Measurements from ENCODE around the gene PTPRN2. TPM values are rescaled to one million over a fixed set of nuclear protein-coding genes. Genes with fewer than 3 reads are reported as not detected.
"Not testable (repeated sequence)": the region's sequence is repeated elsewhere in the genome, so short reads cannot be mapped to it uniquely, and the experiment has no call there.

PTPRN2 gene
- total and polyA plus RNA-seq, 2 of the 13 experiments (the other 11 are each of a cell fraction or from before 2014, with no cell fraction given), result 2.5 to 24.2 TPM

- in situ Hi-C loops (cut with HindIII; ENCODE audit: extremely low pct_ligation_motif_present, low pct_unique_long_range_greater_than_20kb), result no loop called here
- Histone ChIP-seq H3K4me1 (ENCODE audit: insufficient read depth, low read length) (peaks cover 15% of the 10 kb centered on the region), H3K4me2 (ENCODE audit: low read depth, low read length) (no peak overlapping the region), H3K9ac (ENCODE audit: insufficient read depth, low read depth, low read length) (no peak overlapping the region), H3K36me3 (replicated peaks in 1 of 2; ENCODE audit: control insufficient read depth in 1 of 2, insufficient read depth in 2 of 2, low read length in 2 of 2) (no peaks in the 10 kb centered on the region), H4K20me1 (ENCODE audit: insufficient read depth, low read length) (peaks cover 6% of the 10 kb centered on the region; the same call in 1 of the 2 replicates), H3K79me2 (ENCODE audit: insufficient read depth, low read length) (no peaks in the 10 kb centered on the region), H3K27ac (ENCODE audit: extremely low read length, insufficient read depth, low read length) (no peak overlapping the region), H2AFZ (ENCODE audit: low read length) (no peak overlapping the region), H3K9me3 (ENCODE audit: low read length) (peaks cover 8% of the 10 kb centered on the region), H3K4me3 (replicated peaks in 1 of 3; ENCODE audit: insufficient read depth in 1 of 3, low read depth in 2 of 3, low read length in 3 of 3) (no peak overlapping the region), H3K27me3 (ENCODE audit: control insufficient read depth in 1 of 2, insufficient read depth in 2 of 2, low read length in 2 of 2) (peaks cover 0 to 1% of the 10 kb centered on the region in 2 experiments; a peak in 1 of 5 replicates)
- POLR2A ChIA-PET, result no interaction called here
- CTCF ChIA-PET (ENCODE audit: low intra/inter-chr PET ratio, low total read pairs), result no interaction called here
- WGBS (ENCODE audit: low lambda C conversion rate), result 20% methylated on average over 1 of the region's 3 CpGs
- no peak for FAIRE-seq
- no TSS peak for BruUV-seq (replicated peaks)
- DNase-seq (ENCODE audit: low spot score), result no peak
- intact Hi-C loops (cut with micrococcal nuclease; ENCODE audit: unreplicated experiment), result no loop called here
- no peak for TF ChIP-seq ZNF556 (CRISPR knock-in tag; IDR thresholded peaks at IDR 0.05; ENCODE audit: borderline replicate concordance)
- no peak for TF ChIP-seq THAP7 (CRISPR knock-in tag; IDR thresholded peaks at IDR 0.05)
- no peak for TF ChIP-seq RFXAP (CRISPR knock-in tag; IDR thresholded peaks at IDR 0.05; ENCODE audit: borderline replicate concordance)
- no peak for TF ChIP-seq YEATS4 (CRISPR knock-in tag; IDR thresholded peaks at IDR 0.05; ENCODE audit: borderline replicate concordance)
- TF ChIP-seq PHF5A (CRISPR knock-in tag; IDR thresholded peaks at IDR 0.05; ENCODE audit: low read depth, unreplicated experiment), result no peak
- TF ChIP-seq ZHX1 (CRISPR knock-in tag; IDR thresholded peaks at IDR 0.05; ENCODE audit: low read depth), result no peak
- TF ChIP-seq ZC3H13 (CRISPR knock-in tag; IDR thresholded peaks at IDR 0.05), result no peak
- ATAC-seq, result no peak
These were observed 553.1 kb downstream of the PTPRN2 start for GRCh38 chr7:158034571-158034970.

GRCh38 chr7:158033925-158034324 lies 553.7 kb downstream of the PTPRN2 start:
- CTCF ChIA-PET (ENCODE audit: low intra/inter-chr PET ratio, low total read pairs), result not testable (repeated sequence)
- 100% methylated on average over 1 of the region's 6 CpGs for WGBS (ENCODE audit: low lambda C conversion rate)

More at GRCh38 chr7:158033925-158034324, 553.7 kb downstream of the PTPRN2 start:
- H3K9ac ChIP-seq (ENCODE audit: insufficient read depth, low read depth, low read length); intact Hi-C loops (cut with micrococcal nuclease; ENCODE audit: unreplicated experiment); H3K4me3 ChIP-seq (replicated peaks in 1 of 3; ENCODE audit: insufficient read depth in 1 of 3, low read depth in 2 of 3, low read length in 3 of 3); H3K36me3 ChIP-seq (replicated peaks in 1 of 2; ENCODE audit: control insufficient read depth in 1 of 2, insufficient read depth in 2 of 2, low read length in 2 of 2); H2AFZ ChIP-seq (ENCODE audit: low read length); DNase-seq (ENCODE audit: low spot score); BruUV-seq (replicated peaks); H3K4me2 ChIP-seq (ENCODE audit: low read depth, low read length); H3K9me3 ChIP-seq (ENCODE audit: low read length); H3K27me3 ChIP-seq (ENCODE audit: control insufficient read depth in 1 of 2, insufficient read depth in 2 of 2, low read length in 2 of 2); FAIRE-seq; POLR2A ChIA-PET; in situ Hi-C loops (cut with HindIII; ENCODE audit: extremely low pct_ligation_motif_present, low pct_unique_long_range_greater_than_20kb); H4K20me1 ChIP-seq (ENCODE audit: insufficient read depth, low read length); H3K27ac ChIP-seq (ENCODE audit: extremely low read length, insufficient read depth, low read length); H3K79me2 ChIP-seq (ENCODE audit: insufficient read depth, low read length); ATAC-seq: not testable (repeated sequence)
- peaks cover 21% of the 10 kb centered on the region for H3K4me1 ChIP-seq (ENCODE audit: insufficient read depth, low read length)
